HepG2 (cell line): ENCODE results near the gene CNNM2. TPM values are rescaled to one million over a fixed set of nuclear protein-coding genes. Genes with fewer than 3 reads are reported as not detected.

ENCODE experiments used
- AGO2 ChIP-seq: fragments of 200-400 bp; formaldehyde crosslinking; optimal IDR thresholded peaks from 2 replicates; pipeline ENCODE3; 2017; ENCODE audit warnings: mild to moderate bottlenecking, low read depth, low read length, moderate library complexity
- CCAR2 ChIP-seq: fragments of 200-400 bp; formaldehyde crosslinking; optimal IDR thresholded peaks from 2 replicates; pipeline ENCODE3; 2018; ENCODE audit warnings: low read depth, mild to moderate bottlenecking, low read length, moderate library complexity
- HNRNPK ChIP-seq: fragments of 200-400 bp; formaldehyde crosslinking; IDR thresholded peaks from 2 replicates; pipeline ENCODE4 v1.6.1; 2018; ENCODE audit warnings: low read length, low read depth, moderate library complexity, mild to moderate bottlenecking; ENCODE audit not compliant: poor library complexity, severe bottlenecking
- HNRNPL ChIP-seq: fragments of 200-400 bp; formaldehyde crosslinking; IDR thresholded peaks from 2 replicates; pipeline ENCODE4 v1.6.1; 2017; ENCODE audit warnings: mild to moderate bottlenecking, low read depth, low read length
- KDM5A ChIP-seq: fragments of 200-600 bp; sonication (generic); IDR thresholded peaks from 2 replicates; pipeline ENCODE4 v1.7.0; 2018; ENCODE audit warnings: antibody characterized with exemption, mild to moderate bottlenecking, low read length, borderline replicate concordance
- KDM6A ChIP-seq: IDR thresholded peaks from 2 replicates; pipeline ENCODE4 v1.6.1; 2016; ENCODE audit warnings: low read depth
- MLXIP ChIP-seq: sonication (generic); formaldehyde crosslinking; IDR thresholded peaks from 2 replicates; pipeline ENCODE4 v1.9.0; 2021; ENCODE audit warnings: missing genetic modification reagents, borderline replicate concordance
- MXD3 ChIP-seq: IDR thresholded peaks from 2 replicates; pipeline ENCODE4 v1.6.1; 2016; ENCODE audit warnings: mild to moderate bottlenecking, missing biosample characterization, missing genetic modification reagents
- NR0B2 ChIP-seq: sonication (generic); formaldehyde crosslinking; IDR thresholded peaks from 2 replicates; pipeline ENCODE4 v1.4.0; 2020; ENCODE audit warnings: mild to moderate bottlenecking, missing genetic modification reagents
- REXO4 ChIP-seq: sonication (generic); formaldehyde crosslinking; IDR thresholded peaks from 2 replicates; pipeline ENCODE4 v1.8.0; 2022; ENCODE audit warnings: missing genetic modification reagents, mild to moderate bottlenecking, borderline replicate concordance
- TRIM24 ChIP-seq: sonication (generic); formaldehyde crosslinking; IDR thresholded peaks from 2 replicates; pipeline ENCODE4 v1.8.0; 2022; ENCODE audit warnings: mild to moderate bottlenecking, missing genetic modification reagents
- XBP1 ChIP-seq: sonication (generic); formaldehyde crosslinking; IDR thresholded peaks from 2 replicates; pipeline ENCODE4 v1.5.0; 2020; ENCODE audit warnings: missing genetic modification reagents
- ZBTB21 ChIP-seq: sonication (generic); formaldehyde crosslinking; IDR thresholded peaks from 2 replicates; pipeline ENCODE4 v1.4.0; 2020; ENCODE audit warnings: missing genetic modification reagents
- ZNF326 ChIP-seq: sonication (generic); formaldehyde crosslinking; IDR thresholded peaks from 2 replicates; pipeline ENCODE4 v1.4.0; 2020; ENCODE audit warnings: missing genetic modification reagents, borderline replicate concordance
- polyA plus RNA-seq, 8 experiments: library from polyadenylated mRNA; depleted of rRNA in 3 of 8; stranded (reverse) in 7 of 8; unstranded in 1 of 8; fragments of >200 nt; fragmentation: Illumina TruSeq in 4 of 8; extraction: Trizol in 4 of 8; gene quantifications; 2 replicates each; pipeline versions ENCODE4 v1.2.1 to v1.2.3, GENCODE V29; 2011 to 2016; ENCODE audit warnings: low read depth in 4 of 8, missing spikeins in 1 of 8, mixed read lengths in 1 of 8; ENCODE audit not compliant: insufficient read depth in 1 of 8
- total RNA-seq, 5 experiments: library from RNA; depleted of rRNA; stranded (reverse); fragments of >200 nt; fragmentation: Illumina TruSeq; extraction: Trizol; gene quantifications; 2 replicates each; pipeline ENCODE4 v1.2.3, GENCODE V29; 2016; ENCODE audit warnings: low read depth in 1 of 5
- TF ChIP-seq, protein P1 (sequence below): sonication (generic); formaldehyde crosslinking; IDR thresholded peaks from 2 replicates; pipeline ENCODE4 v1.4.0; 2020; ENCODE audit warnings: missing genetic modification reagents, borderline replicate concordance
- TF ChIP-seq, protein P2 (sequence below): sonication (generic); formaldehyde crosslinking; IDR thresholded peaks from 2 replicates; pipeline ENCODE4 v1.8.1; 2023; ENCODE audit warnings: missing genetic modification reagents, mild to moderate bottlenecking, borderline replicate concordance

The CNNM2 gene
- total and polyA plus RNA-seq, 2 of the 13 experiments (the other 11 are each of a cell fraction or from before 2014, with no cell fraction given), result 7.1 to 9.0 TPM

DNA sequence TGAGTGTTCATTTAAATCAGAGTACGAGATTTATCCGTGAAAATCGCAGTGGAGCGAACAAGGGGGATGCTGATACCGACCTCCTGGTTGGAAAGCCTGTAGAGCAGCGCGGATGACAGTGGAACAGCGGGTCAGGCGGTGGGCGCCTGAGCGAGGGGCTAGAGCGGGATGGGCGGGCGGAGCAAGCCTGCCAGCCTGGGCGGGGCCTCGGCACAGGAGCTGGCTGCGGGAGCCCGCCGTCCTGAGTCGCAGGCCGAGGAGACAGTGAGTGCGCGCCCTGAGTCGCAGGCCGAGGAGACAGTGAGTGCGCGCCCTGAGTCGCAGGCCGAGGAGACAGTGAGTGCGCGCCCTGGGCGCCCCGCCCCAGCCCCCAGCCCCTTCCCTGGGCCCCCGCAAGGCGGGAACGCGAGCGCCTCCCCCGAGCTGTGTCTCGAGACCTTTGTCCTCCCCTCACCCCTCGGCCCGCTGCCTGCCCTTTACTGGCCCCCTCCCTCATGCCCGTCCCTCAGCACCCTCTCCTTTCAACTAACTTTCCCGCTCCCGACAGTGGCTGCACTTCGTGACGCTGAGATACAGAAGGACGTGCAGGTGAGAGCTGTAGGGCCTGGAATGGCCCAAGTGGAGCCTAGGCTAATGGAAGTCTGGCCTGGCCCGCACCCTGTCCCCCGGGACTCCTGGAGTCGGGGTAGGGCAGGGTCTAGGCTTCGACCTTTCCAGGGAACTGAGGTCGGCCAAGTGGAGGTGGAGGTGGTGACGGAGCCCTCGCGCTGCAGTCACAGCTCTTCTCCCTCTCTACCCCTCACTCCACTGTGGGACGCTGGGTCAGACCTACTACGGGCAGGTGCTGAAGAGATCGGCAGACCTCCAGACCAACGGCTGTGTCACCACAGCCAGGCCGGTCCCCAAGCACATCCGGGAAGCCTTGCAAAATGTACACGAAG, 48.6 kb upstream of the CNNM2 start, which contains the start of gene AS3MT (continued):
- TF ChIP-seq HNRNPK (peak; percentile 26), MXD3 (CRISPR knock-in tag) (no peak), CCAR2 (no peak), HNRNPL (0 out of 2 replicates have a peak, but pooled peaks have one; percentile 48), TRIM24 (CRISPR knock-in tag) (0 out of 2 replicates have a peak, but pooled peaks have one; percentile 41), MLXIP (CRISPR knock-in tag) (peak; percentile 21; the same call in 1 of the 2 replicates), ZBTB21 (no peak), ZNF326 (CRISPR knock-in tag) (no peak), KDM6A (CRISPR knock-in tag) (no peak), XBP1 (CRISPR knock-in tag) (0 out of 2 replicates have a peak, but pooled peaks have one; percentile 37), NR0B2 (peak; percentile 91), REXO4 (CRISPR knock-in tag) (no peak), AGO2 (peak; percentile 86), KDM5A (no peak)
- TF ChIP-seq, protein P1, sequence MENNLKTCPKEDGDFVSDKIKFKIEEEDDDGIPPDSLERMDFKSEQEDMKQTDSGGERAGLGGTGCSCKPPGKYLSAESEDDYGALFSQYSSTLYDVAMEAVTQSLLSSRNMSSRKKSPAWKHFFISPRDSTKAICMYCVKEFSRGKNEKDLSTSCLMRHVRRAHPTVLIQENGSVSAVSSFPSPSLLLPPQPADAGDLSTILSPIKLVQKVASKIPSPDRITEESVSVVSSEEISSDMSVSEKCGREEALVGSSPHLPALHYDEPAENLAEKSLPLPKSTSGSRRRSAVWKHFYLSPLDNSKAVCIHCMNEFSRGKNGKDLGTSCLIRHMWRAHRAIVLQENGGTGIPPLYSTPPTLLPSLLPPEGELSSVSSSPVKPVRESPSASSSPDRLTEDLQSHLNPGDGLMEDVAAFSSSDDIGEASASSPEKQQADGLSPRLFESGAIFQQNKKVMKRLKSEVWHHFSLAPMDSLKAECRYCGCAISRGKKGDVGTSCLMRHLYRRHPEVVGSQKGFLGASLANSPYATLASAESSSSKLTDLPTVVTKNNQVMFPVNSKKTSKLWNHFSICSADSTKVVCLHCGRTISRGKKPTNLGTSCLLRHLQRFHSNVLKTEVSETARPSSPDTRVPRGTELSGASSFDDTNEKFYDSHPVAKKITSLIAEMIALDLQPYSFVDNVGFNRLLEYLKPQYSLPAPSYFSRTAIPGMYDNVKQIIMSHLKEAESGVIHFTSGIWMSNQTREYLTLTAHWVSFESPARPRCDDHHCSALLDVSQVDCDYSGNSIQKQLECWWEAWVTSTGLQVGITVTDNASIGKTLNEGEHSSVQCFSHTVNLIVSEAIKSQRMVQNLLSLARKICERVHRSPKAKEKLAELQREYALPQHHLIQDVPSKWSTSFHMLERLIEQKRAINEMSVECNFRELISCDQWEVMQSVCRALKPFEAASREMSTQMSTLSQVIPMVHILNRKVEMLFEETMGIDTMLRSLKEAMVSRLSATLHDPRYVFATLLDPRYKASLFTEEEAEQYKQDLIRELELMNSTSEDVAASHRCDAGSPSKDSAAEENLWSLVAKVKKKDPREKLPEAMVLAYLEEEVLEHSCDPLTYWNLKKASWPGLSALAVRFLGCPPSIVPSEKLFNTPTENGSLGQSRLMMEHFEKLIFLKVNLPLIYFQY (CRISPR knock-in tag), result no peak
- TF ChIP-seq, protein P2, sequence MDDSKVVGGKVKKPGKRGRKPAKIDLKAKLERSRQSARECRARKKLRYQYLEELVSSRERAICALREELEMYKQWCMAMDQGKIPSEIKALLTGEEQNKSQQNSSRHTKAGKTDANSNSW (CRISPR knock-in tag), result no peak
